T-helper 22 cell (primary cell): ENCODE results near the gene TMPRSS7.

Experiments used
- DNase-seq: peaks from one replicate; pipeline ENCODE4 v3.0.0-alpha.2; 2020; ENCODE audit warnings: low read depth

Gene TMPRSS7

DNA sequence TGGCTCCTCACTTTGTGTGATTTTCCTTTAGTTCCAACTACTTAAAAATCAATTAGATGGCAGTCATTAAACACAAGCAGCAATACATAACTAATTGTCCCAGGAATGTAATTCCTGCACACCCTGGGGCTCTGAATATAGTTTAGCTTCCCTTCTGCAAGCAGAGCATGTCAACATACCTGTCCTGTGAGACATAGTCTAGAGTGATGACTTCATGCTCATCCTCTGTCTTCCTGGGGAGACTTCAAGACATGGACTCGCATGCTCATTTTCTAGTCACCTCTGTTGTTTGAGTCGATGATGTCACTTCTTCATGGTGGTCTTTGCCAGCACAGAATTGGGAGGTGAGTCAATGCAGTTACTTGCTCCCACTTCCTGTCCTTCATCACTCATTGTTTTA, 67.4 kb downstream of the TMPRSS7 start:
- DNase-seq = no peak

DNA sequence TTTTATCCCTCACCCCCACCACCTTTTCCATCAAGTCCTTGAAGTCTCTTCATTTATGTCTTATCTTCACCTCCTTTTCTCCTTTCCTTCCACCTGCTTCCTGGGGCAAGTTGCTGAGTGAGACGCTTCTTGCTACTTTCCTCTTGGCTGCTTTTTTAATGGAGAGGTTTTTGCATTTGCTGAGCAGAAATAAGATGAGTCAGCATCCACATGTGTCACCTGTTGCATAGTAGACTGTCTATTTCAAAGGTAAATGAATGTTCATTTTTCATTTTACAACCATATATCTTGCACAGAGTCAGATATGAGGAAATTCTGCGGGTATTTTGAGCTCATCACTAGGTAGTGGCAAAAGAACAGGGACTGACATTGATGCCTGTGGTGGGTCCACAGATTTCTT, 70.2 kb downstream of the TMPRSS7 start:
- DNase-seq = no peak

DNA sequence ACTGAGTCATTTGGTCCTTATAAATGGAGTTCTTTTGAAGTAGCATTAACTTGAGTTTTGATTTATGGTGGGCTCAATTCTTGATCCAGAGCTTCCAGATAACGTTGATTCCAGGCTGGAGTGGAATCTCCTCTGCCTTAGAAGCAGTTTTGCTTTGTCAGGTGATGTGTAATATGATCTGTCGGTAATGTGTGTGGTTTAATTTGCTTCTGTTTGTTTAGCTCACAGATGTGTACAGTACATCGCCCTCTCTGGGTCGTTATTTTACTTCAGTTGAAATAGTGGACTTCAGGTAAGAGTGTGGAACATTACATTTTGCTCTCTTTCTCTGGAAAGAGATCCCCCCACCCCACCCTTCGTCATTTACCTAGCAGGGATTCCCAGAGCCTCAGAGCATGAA, 74.8 kb downstream of the TMPRSS7 start:
- DNase-seq = no peak

DNA sequence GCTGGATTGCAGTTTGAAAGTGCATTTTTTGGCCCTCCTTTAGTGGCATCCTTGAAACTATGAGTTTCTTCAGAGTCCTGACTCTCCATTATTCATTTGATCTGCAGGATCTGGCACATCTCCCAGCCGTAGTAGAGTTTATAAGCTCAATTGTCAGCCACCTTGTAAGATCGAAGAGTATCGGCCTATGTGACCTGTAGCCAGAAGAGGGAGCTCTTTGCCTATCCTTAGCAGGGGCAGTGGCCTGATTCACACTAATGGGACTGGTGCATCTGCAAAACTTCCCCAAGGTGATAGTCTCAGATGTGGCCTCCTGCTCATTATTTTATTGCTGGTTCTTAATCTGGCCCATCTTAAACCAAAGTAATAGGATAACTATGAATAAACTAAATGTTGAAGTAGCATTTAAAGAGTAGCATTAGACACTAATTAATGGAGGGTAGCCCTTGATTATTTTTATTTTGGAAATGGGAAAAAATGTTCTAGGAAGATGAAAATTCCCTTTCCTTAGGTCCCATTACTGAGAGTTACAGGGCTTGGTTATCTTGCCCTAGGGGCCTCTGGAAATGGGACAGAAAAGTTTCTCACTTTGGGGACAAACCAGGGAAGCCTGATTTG, 77.4 kb downstream of the TMPRSS7 start:
- peak; percentile 25 for DNase-seq

DNA sequence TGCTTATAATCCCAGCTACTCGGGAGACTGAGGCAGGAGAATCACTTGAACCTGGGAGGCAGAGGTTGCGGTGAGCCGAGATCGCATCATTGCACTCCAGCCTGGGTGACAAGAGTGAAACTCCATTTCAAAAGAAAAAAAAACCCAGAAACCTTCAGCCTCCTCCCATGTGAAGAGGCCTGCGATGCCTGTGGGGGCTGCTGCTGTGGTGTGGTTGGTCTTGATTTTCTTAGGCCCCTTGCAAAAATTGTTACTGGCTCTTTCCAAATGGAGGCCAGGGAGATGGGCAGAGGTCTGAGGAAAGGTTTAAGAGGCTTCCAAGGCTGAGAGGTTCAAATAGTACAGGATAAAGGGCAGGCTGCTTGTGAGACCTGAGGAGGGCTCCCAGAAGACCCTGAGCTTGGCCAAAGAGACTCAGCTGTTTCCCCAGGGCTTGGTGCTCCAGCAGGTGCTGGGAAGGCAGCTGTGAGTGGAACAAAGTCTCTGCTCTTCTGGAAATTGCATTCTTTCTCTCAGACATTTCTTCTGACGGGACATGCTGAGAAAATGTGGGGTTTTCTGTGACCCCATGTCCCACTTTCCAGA, 80.1 kb downstream of the TMPRSS7 start:
- no peak for DNase-seq

DNA sequence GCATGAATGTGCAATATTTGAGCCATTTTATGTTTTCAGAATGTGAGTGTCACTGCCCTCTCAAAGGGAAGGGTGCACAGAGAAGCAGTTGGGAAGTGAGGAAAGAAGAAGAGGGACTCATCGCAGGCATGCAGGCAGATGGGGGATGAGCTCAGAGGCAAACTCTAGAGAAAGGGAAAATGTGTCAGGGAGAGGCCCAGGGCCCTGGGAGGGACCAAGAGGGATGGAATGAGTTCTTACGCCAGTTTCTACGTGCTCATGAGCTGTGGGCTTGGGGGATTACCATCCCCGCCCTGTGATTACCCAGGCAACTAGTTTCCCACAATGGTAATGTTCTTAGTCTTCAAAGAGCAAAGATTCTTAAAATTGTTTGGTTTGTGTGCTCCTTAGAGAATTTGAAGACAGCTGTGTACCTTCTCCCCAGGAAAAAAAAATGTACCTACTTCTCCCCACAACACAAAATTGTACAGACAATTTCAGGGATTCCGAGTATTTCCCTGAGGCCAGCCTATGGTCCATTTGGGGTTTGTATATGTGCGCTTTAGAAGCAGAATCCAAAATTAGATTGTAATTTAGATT, 80.7 kb downstream of the TMPRSS7 start:
- no peak for DNase-seq

DNA sequence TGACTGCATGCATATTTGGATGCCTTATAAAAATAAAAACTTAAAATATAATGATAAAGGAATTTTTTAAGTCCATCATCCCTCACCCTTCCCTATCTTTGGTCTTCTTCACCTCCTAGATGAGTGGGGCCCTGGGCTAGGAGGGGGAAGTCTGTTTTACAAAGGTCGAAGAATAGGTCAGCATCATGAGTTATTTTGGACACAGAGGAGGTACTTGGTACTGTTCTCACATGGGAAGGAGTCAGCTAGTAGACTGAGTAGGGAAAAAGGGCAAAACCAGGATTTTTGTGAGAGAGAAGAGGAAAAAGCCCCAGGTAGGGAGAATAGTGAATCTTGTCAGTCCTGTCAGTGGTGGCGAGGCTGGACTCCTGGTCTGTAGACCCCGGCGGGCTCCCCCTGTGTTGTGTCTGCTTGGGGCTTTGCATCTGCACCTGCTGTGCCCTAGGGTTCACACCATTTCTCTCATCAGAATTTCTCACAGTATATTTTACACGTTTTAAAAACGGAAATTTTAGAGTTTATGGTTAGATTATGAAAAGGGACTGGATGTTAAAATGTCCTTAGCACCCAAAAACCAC, 81.4 kb downstream of the TMPRSS7 start:
- no peak for DNase-seq

DNA sequence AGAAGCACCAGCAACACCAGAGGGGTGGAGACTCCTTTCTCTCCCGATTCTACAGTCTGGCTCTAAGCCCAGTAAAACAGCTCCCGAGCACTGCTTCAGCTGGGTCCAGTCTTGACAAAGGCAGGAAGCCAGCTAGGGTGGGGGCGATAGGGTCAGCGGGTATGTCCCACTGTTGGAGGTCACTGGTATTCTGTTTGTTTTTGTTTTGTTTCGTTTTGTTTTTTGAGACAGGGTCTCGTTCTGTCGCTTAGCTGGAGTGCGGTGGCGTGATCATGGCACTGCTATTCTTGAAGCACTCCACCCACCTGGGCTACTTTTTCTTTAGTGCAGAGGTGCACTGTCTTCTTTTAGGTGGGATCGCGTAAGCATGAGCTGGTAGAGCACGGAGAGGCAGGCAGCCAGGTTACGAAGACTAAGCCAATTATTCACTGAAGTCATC, 82.2 kb downstream of the TMPRSS7 start:
- DNase-seq = no peak

DNA sequence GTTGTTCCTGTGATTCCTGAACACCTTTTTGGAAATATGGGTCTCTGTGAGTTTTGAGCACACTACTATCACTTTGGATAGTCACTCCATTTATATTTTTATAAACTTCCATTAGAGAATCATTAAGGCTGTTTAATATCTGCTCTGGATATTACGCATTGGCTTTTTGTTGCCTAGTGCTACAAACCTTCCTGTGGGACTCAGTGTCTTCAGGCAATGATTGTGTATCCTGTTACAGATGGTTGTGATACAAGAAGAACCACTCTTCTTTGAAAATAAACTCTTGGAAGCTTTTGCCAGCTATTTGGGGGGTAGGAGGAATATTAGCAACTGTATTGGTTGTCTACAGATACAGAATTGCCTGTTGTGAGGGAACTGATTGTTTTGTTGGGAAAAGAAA, 82.9 kb downstream of the TMPRSS7 start:
- no peak for DNase-seq

DNA sequence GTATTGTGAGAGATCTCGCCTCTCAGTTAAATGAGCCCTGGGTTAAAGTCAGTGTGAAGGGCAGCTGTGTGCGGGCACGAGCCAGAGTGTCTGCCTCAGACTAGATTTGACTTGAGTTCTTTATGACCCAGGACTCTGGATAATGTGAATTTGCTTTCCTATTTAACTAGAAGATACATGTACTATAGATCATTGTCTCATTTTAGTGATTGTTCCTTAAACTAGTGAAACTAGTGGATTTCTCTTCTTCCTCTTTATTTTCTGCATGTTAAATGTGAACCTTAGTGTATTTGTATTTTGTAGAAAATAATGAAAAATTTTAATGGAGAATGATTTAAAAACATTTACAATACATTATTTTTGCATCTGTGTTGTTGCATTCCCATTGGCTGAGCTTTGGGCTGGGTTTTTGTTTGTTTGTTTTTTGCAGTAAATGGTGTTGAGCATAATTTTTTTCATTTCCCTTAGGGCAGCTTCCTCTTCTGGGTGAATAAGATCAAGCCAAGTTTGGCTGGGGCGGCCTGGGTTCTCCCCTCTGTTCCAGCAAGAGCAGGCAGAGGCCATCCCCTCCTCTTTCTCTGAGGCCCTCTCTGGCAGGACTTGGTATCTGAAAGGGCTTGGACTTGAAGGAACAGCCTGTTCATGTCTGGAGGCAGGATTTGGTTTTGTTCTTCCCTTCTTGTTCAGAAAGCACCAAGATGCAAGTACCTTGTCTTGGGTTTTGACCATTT, 83.5 kb downstream of the TMPRSS7 start:
- no peak for DNase-seq

DNA sequence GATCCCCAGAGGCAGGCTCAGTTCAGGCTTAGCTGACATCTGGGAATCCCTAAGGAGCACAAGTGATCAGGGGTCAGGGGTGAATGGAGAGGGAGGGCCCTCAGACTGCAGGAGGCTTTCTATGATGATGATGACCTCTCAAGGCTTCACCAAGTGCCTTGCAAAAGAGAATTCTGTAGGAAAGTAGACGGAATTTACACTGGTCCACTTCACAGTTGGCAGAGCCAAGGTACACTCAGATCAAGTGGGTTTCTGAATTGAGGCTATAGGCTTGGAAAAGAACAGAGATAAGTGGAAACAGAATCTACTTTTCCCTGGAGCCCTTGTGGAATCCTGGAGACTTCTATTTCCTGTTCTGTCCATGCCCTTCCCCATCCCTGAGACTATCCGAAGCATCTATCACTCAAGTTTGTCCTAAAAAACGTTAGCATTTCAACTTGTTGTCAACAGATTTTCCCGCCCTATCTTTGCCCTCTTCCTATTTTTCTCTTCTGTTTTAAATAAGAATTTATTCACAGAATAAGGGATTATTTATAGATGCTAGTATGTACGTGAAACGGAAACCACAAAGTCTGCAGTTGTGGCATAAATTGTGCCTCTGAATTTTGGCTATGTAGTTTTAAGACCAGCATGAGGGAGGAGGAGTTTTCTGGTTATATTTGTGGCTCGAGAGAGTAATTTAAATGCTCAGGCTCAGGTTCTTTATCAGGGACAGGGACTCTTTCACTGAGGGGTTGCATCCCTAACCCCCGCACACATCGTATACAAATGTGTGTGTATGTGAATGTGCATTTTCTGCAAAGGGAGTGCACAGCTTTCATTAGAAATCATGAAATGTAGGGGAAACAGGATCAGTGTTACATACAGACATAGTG, 85.7 kb downstream of the TMPRSS7 start:
- no peak for DNase-seq

DNA sequence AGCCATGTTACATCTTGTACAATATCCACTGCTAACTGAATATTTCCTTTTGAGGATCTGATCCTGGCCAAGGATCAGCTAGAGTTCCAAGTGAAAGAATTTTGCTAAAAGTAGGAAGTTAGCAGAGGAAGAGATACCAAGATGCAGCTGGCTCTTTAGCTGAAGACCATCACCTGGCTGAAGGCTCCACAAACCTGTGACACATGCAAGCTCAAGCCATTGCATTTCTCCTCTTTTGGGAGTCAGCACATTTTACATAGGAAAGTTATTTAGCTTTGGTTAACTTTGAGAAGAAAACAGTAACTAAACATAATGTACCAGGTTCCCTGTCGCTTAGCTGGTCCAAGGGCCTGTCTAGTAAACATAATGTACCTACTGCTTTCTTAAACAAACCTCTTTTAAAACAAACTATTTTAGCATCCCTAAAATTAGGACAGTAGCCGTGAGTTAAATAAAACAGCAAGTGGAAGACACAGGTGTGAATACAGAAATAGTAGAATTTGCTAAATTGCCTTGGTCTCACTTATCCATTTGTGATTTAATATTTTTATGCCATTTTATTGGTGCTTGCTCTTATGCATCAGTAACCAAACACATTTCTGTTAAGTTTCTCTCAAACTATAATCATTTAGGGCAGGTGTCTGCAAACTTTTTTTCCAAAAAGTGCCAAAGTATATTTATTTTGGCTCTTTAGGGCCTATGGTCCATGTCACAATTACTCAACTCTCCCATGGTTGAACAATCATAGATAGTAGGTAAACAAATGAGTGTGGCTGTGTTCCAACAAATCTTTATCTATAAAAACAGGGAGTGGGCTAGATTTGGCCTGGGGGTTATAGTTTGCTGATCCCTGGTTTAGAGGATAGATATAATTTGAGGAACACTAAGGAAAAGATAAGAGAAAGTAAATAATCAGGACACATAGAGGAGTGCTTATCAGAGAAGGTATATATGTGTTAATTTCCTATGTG, 87.3 kb downstream of the TMPRSS7 start:
- no peak for DNase-seq

DNA sequence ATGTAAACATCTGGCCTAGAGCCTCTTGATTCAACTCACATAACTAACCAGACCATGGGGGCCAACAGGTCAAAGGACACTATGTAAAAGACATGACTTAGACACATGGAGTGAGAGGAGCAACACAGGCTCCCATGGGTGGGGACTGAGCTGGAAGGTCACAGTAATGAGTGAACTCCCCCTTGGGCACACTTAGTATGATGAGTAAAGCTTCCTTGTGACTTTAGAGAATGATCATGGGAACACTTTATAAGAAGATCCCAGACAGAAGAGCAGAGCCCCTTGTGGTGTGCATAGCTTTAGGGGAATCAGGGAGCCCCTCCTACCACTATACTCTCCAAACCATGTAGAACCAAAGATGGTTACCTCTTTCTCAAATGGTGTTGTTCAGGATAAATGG, 88.3 kb downstream of the TMPRSS7 start:
- no peak for DNase-seq

DNA sequence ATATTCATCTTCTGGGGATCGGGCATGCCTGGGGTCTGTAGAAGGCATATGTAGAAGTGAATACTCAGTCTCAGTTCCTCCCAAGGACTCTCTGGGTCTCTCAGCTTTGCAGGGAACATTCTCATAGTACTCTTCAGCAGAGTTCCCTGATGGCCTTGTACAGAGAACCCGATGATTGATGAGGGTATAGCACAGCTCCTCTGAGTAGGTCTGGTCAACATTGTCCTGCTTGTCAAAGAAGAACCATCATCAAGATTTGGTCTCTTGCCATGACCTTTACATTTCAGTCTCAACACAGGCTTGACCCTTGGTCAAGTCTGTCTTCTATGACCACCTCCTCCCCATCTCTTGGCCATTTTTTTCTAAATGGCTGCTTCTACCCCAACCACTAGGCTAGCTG, 89.0 kb downstream of the TMPRSS7 start:
- no peak for DNase-seq

DNA sequence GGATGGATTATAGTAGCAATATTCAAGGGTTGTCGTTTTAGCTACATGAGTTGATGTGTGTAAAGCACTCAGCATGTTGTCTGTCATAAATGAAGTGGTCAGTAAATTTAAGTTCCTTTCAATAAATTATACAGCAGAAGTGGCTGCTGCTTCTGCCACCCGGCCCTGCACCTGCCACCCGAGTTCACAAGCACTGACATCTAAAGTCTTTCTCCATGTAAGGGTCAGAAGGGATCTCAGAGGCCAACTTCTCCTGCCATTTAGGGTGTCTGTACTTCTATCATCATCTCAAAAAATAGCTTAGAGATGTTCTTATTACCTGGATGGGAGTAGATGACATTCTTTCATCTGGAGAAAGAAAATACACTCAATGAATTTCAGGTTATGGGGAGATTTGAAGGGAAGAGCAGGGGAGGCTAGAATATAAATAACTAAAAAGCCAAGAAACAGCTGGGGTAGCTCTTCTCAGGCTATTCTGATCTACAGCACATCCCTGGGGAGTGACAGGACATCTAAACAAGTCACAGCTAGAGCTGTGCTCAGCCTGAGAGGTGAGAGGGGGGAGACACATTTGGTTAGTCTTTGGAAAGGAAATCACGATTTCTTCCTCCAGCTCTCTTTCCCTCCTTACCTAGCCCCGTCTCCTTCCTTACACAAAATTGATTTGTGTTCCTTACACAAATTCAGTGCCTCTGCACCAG, 90.5 kb downstream of the TMPRSS7 start:
- no peak for DNase-seq

DNA sequence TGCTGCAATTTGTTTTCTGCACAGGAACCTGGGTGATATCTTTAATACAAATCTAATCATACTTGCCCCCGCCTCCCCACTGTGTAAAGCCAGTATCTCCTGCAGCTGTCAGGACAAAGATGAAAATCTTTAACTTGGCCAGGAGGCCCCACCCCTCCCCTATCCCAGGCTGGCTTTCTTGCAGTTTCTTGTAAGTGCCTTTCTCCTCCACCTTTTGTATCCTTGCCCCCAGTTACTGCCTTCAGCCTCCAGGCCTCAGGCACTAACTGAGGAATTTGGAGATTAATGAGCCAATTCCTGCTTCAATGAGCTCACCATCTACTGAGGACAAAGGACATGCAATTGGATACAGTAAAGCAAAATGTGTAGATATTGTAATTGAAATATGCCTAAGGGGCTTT, 92.0 kb downstream of the TMPRSS7 start:
- DNase-seq = no peak

DNA sequence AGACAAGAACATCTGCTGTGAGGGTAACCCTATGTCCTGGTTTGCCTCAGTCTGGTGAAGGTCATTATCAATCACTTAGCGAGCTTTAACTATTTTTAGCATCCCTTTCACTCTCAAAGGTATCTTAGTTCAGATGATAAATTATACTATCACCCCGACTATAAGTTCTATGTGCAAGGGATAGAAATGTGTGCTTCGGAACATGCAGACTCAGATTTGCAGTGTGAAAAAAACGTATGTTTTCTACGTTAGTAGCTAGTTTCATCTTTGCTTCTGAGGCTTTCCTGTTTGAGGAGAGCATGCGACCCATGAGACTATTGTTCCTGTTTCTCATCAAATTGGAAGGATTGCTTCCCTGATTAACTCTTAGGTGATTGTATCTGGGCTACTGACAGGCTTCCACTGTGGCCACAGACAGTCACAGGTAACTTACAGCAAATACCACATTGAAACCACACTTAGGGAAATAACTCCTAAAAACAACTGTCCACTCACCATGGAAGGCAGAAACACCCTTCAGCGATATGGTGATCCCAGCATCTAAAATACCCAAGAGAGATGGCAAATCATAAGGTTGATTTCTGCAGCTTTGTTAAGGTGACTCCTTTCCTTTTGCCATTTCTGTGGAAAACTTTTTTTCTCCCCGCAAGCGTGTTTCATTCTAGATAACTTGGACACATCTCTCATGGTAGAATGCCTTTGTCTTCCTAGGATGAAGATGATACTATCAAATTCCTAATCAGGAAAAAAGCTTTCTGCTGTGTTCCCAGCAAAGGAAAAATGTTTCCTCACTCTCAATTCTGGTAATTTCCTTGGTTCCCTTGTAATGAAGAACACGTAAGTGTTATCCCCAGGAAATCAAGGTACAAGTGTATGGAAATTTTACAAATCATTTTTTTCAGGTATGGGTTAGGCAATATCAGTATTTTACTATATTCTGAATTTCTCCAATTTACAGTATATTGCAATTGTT, 93.3 kb downstream of the TMPRSS7 start:
- no peak for DNase-seq

DNA sequence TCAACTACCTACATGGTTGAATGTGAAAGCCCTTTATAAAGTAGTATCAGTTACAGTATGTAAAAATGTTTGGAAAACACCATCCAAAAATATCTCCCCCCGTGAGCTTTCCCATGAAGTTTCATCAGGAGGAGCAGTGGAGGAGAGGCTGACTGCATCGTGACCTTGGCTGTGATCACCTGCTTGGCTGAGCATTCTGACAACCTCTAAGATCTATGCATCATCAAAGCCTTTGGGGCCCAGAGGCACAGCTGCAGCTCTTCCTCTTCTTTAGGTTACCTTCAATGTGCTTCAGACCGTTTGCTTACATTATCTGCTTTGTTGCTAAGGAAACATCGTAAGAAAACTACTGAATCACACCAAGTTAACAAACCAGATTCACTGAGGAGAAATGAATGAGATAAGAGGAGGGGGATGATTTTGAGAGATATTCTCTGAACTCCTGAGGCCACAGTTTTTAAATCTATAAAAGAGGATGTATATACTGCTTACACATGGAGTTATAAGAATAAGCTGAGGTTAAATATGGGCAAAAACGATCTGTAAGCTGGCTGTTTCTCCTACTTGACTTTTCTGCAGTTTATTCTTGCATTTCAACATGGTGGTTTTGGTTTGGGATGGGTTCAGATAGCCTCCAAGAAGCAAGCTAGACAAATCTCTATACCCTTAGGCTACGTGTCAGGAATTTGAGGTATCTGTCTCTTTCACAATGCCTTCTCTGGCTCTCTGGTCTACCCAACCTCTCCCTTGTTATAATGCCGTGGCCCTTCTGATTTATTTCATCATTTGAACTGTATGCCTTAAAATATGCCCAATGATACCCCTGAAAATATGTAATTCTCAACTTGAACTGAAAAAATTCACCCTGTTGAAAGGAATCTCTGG, 94.5 kb downstream of the TMPRSS7 start:
- peak; percentile 52 for DNase-seq
